GM19239 (cell line): ENCODE results near the gene ITGA8.
"Not testable (repeated sequence)": the region's sequence is repeated elsewhere in the genome, so short reads cannot be mapped to it uniquely, and the experiment has no call there.

Source experiments
- DNase-seq: peaks from one replicate; pipeline ENCODE4 v3.0.0; 2011; ENCODE audit warnings: low spot score; ENCODE audit not compliant: insufficient read length
- FAIRE-seq: peaks from 2 replicates; lab custom pipeline; 2011; peaks lifted over from hg19 to GRCh38; lab: Jason Lieb, UNC

Gene ITGA8

DNA sequence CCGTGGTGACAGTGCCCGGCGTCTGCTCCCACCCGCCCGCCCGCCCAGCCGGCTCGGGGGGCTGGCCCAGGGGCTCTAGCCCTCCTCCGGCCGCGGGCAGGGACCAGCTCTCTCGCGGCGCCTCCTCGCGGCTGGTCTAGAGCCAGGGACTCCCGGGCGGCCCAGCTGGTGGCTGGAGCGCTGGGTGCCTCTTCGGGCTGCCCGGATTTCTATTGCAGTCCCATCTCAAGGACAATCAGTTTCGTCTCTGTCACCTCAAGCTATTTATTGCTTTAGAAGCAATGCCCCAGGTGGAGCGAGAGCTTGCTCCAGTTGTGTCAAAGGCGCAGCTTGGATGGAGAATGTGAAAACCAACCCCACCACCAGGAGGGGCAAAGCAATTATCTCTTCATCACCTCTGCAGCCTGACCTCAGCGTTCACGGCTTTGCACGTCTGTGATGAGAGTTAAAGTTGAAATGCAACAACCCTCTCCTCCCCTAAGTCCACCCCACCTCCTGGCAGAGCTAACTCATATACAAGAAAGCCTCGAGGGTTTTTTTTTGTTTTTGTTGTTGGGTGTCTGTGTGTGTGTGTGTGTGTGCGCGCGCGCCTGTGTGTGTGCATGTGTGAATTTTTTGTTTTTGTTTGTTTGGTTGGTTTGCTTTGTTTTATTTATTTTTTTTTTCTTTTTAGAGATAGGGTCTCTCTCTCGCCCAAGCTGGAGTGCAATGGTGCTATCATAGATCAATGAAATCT, at the start of gene ITGA8:
Gene ITGA8, minus strand, starts transcription at position 24 of the 736 bp plus-strand sequence. CDS start 151 bp downstream, outside the sequence.
- DNase-seq (no peak), FAIRE-seq (no peak)

DNA sequence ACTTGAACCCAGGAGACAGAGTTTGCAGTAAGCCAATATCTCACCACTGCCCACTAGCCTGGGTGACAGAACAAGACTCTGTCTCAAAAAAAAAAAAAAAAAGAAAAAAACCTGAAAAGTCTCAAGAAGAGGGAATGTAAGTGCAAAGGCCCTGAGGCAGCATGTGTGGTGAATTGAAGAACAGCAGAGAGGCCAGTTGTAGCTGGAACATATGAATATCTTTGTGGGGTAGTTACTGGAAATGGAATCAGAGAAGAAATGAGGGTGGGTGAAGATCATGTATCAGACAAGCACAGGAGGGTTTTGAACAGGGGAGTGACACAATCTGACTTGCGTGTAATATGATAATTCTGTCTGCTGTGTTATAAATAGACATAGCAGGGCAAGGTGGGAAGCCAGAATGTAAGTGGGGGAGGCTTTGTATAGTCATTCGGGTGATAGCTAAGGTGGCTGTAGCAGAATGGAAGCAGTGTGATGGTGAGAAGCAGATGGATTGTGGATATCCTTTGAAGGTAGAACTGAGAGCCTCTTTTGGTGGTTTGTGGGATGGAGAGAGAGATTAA, 45.3 kb upstream of the ITGA8 start:
- no peak for DNase-seq
- FAIRE-seq: no peak

DNA sequence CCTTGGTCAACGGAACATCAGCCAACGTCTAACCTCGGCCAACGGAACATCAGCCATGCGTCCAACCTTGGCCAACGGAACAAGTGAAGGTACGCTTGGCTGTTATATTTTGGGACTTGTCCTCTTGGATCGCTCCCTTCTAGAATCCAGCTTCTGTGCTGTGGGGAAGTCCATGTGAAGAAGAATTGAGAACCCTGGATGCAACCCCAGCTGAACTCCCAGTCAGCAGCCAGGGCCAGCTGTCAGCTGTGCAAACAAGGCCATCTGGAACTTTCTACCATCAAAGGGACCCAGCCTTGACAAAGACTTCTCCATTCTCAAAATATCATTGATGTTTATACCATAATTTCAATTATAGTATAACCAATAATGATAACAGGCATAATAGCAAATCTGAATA, 43.3 kb upstream of the ITGA8 start:
- FAIRE-seq (no peak), DNase-seq (no peak)

DNA sequence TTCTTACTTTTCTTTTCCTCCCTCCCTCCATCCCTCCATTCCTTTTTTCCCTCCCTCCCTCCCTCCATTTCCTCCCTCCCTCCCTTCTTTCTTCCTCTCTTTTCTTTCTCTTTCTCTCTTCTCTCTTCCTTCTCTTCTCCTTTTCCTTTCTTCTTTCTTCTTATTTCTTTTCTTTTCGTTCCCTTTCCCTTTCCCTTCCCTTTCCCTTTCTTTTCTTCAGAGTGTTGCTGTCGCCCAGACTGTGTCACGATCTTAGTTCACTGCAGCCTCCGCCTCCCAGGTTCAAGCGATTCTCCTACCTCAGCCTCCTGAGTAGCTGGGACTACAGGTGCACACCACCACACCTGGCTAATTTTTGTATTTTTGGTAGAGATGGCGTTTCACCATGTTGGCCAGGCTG, 42.5 kb upstream of the ITGA8 start:
- not testable (repeated sequence) for FAIRE-seq, DNase-seq

DNA sequence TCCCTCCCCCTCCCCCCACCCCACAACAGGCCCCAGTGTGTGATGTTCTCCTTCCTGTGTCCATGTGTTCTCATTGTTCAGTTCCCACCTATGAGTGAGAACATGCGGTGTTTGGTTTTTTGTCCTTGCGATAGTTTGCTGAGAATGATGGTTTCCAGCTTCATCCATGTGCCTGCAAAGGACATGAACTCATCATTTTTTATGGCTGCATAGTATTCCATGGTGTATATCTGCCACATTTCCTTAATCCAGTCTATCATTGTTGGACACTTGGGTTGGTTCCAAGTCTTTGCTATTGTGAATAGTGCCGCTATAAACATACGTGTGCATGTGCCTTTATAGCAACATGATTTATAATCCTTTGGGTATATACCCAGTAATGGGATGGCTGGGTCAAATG, 41.5 kb upstream of the ITGA8 start:
- DNase-seq, FAIRE-seq: not testable (repeated sequence)

DNA sequence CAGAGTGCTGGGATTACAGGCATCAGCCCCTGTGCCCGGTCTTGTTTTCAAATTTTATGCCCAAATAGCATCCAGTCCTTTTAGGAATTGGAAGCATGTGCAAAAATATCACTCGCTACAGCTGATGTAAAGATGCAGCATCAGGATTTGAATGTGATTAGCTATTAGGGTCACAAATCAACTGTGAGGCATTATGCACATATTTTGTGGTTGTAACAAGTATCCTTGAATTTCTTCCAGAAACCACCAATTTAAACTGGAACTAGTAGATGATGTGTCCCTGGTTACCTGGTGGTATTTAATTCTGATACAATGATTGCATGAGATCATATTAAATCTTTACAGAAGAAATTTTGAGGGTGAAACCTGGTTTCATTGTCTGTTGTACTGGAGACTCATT, 41.0 kb upstream of the ITGA8 start:
- DNase-seq (no peak), FAIRE-seq (no peak)

DNA sequence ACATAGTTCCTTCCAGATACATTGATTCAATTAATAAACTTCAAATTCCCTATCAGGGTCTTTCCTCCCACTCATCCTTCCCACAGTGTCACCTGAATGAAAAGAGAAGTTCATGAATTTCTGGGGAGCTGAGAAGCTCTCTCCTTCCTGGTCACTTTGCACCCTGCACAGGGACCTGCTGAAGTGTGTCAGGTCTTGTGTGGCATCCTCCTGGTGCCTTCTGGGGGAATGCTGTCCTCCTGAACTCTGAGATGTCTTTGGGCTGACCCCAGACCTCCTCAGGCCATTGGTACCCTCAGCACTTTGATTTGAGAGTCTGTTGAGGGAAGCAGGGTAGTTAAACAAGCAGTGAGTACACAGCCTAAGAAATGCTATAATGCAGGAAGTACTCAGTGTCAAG, 39.5 kb upstream of the ITGA8 start:
- no peak for DNase-seq
- FAIRE-seq: no peak

DNA sequence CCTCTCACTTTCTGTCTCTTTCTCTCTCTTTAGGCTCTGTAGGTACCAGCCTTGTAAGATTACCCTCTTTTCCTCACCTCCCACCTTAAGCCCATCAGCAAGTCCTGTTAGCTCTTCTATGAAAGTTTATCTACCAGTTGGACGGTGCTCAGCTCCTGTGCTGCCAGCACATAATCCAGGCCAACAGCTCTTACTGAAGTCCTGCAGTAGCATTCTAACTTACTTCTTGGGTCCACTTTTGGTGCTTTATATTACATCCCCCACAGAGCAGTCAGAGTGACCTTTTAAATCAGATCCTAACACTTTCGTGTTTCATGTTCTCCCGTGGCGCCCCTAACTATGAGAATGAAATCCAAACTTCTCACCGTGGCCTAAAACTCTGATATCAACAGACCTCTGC, 38.9 kb upstream of the ITGA8 start:
- FAIRE-seq (no peak), DNase-seq (no peak)

DNA sequence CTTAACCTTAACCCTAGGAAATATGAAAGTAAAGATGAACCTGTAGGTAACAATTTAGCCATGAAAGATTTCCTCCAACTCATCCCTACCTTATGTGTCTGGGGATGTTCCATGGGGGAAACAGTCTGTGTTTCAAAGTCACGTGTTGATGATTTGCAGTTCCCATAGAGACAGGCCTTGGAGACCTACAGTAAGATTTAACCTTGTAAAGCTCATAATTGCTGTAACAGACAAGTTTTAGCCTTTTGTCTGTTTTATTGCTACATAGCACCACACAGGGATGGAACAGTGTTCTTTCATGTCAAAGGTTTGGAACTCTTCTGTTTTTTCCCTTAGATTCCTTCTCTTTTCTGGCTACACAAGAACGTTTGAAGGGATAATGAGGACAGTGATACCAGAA, 35.2 kb upstream of the ITGA8 start:
- FAIRE-seq (no peak), DNase-seq (no peak)

DNA sequence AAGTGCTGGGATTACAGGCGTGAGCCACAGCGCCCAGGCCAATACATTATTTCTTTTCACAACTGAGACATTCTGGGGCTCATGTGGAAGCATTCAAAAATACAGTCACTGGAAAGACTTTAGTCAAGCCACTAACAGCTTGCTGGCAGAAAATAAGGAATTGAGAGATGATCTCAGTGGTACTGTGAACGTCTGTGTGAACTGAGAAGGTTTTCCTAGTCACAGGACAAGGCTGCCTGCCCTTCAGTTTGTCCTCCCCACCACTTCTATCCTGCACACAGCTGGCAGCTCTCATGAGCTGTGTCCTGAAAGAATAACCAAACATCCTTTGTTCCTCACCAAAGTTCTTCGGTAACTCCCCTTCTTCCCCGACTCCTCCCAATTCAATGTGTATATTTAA, 31.3 kb upstream of the ITGA8 start:
- FAIRE-seq (no peak), DNase-seq (no peak)

DNA sequence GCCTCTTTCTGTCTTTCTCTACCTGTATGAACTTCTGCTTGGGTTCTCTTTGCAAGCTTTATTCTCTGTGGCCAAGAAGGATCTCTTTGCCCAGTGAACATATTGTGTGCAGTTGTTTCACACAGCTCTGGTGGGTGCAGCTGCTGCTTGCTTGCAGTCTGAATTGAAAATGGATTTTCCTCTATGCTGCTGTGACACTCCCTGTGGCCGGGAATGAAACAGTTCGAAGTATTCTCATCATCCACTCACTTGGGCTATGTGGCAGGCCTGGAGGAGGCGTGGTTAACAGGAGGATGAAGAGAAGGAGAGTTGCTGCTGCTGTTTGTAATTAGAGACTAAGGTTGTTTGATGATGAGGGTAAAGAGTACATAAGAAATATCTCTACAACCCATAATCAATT, 28.4 kb upstream of the ITGA8 start:
- DNase-seq (no peak), FAIRE-seq (no peak)

DNA sequence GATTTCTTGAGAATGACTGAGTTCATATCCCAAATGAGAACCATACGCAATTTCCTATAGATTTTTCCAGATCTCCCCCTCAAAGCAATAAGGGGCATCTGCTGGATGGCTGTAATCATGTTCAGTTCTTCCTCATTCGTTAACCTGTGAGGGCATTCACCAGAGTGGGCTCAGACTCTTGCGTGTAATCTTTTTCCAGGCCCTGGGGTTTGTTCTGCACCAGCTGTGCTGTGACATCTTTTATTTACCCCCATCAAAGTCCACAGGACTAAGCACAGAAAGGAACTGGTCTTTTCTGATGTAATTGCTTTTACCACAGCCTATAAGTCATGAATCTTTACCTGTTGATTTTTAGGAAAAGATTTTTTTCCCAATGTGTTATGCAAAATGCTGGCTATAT, 27.9 kb upstream of the ITGA8 start:
- FAIRE-seq: no peak
- no peak for DNase-seq

DNA sequence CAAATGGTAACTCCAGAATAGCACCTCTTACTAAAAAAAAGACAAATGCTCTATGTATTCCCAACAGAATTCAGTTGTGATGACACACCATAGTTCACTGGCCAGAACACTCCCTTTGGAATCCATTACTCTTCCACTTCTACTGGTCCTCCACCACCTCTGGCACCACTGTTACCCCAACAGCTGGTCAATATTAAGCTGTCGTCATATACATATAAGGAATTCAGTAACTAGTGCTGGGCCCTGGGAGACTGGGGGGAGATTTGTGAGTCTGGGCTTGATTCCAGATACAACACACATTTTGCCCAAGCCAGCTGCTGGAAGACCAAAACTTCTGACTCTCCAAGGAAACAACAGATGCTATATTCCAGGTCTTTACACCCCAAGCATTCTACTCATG, 26.0 kb upstream of the ITGA8 start:
- FAIRE-seq: no peak
- DNase-seq: no peak

DNA sequence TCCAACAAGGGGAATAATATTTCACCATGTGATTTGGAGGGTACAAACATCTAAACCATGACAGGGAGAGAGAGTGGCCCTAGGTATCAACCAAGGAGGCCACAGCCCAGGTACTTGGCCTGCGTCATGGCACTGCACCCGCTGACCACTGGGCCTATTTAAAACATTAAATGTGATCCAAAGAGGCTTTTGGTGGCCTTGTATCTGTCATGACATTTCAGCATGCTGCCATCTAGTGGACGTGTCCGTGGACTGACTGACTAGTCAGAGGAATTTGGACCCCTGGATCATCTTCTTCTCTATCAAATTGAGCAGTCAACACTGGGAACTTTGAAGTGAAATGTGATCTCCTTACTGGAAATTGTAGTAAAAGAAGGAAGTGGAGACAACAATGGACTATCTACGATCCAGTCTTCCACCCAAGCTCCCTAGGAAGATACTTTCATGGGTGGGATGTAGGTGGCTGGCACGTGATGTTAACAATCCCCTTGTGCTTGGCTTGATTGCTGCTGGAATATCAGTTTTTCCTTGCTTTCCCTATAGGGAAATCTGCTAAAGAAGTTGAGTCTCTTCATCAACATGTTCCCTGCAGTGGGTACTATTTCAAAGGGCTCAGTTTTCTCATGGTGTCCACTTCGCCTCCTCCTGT, 24.6 kb upstream of the ITGA8 start:
- DNase-seq (peak; percentile 27), FAIRE-seq (peak; percentile 4)

DNA sequence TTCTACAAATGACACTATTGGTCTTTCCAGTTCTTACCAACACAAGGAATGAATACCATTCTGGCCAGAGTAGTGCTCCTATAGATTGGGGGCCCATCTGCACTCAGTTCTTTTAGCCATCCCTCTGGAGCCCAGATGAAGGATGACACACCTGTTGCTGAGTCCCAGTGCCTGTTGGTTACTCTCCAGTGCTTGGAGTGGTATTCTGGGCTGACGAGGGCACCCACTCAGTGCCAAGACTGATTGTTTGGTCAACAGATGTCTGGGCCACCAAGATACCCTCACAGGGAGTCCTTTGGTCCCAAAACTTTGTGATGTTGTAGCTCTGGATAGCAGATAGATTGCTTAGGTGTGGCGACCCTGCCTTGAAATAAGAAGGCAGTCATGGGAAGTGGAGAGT, 23.7 kb upstream of the ITGA8 start:
- no peak for DNase-seq
- no peak for FAIRE-seq

DNA sequence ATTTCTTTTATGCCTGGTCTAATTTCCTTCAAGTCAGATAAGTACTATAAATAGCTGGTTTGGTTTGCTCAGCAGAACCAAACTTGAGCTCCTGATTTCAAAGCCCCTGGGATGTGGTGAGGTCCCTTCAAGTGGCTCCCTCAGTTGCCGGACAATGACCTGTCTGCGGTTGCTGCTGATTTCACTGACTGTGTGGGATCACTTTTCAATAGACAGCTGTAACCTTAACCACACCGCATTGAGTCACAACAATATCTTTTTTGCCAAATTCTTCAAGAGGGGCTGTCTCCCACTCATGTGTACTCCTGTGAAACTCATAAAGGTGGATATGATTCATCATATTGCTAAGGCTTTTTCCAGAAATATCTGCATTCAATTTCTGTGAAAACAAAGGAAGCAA, 23.1 kb upstream of the ITGA8 start:
- FAIRE-seq: no peak
- DNase-seq: no peak

DNA sequence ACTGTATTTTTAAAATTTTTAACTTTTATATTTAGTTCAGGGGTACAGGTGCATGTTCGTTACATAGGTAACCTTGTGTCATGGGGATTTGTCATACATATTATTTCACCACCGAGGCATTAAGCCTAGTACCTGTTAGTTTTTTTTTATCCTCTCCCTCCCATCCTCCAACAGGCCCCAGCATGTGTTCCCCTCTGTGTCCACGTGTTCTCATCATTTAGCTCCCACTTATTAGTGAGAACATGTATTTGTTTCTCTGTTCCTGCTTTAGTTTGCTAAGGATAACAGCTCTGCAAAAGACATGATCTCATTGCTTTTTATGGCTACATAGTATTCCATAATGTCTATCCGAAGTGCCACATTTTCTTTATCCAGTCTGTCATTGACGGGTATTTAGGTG, 22.4 kb upstream of the ITGA8 start:
- FAIRE-seq (no peak), DNase-seq (no peak)

DNA sequence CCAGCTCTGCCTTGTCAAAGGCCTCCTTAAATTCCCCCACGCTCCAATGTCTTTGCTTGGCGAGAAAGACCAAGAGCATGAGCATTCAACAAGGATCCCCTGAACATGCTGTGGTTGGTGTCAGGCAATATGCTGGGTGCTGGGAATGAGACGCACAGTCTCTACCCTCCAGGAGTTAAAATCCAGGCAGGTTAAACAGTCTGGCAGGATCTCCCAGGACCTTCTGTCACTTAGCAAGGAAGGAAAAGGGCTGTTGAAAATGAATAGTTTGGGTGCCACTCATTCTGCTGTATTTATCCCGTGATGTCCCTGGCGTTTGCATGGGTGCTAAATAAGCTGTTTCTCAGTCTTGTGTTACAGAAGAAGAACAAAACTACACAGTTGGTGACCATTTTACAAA, 21.9 kb upstream of the ITGA8 start:
- no peak for FAIRE-seq
- DNase-seq: no peak

DNA sequence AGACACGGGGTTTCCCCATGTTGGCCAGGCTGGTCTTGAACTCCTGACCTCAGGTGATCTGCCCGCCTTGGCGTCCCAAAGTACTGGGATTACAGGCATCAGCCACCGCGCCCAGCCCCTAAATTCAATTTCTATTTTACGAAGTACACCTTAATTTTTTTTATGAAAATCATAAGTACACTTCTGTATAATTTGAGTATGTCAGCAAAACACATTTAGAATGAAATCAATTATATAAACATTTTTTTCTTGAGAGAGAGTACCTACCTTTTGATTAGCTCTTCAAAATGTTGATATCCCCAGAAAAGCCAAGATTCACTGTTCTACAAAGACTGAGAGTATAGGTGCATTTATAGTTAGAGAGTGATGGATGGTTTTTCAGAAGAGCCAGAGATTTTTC, 20.5 kb upstream of the ITGA8 start:
- DNase-seq: no peak
- no peak for FAIRE-seq

DNA sequence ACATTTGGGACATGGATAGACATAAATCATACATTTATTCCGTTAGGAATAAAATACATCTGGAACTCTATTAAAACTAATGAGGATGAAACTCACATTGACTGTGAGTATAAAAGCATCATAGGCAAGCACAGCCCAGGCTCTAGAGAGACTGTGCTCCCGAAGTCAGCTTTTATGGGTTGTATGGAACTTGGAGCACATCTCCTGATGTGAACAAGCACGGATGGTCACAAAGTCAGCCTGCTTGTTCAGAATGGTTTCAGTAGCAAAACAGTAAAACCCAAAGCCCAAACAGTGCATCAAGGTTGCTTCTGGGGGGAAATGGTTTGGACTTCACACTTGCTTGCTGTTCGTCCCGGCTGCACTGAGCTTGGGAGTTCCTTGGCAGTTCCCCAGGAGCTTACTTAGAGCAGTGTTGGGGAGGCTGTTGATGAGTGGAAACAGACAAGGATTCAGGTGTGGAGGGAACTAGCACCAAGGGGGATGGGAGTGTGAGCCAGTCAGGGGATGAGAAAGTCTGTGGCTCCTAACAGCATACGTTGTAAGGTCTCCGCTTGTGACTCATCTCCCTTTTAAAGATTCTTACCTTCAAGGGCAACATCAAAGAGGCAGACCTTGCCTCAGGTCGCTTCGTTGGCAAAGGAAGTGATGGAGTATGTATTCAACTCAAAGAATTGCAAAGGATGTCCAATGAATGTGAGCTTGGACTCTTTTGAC, 19.7 kb upstream of the ITGA8 start:
- DNase-seq (no peak), FAIRE-seq (no peak)

DNA sequence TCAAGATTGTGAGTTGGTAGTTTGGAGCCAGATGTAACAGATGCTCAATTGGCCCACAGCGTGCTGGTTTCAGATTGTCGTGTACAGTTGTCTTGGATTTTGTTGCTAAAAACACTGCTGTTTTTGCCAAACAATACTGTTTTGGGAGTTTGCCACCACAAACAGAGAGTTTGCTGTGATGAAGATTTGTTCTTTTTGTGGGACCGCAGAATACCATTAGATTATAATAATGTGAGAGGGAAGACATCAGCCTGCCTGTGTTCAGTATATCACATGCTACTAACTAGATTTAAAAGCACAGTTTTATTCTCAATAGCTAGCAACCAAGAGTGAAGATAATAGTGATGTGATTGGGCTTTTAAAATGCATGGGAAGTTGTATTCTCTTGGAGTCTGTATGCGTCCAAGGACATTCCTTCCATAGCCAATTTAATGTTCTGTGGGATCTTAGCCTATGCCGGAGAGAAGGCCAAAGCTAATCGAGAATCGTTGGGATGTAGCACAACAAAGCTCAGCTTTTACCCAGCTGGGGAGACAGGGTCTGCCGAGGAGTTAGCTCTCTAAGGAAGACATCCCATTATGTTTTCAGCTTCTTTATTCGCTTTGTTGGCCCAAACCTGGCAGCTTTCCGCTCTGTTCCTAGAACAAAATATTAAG, 18.7 kb upstream of the ITGA8 start:
- no peak for DNase-seq
- no peak for FAIRE-seq
